CD4-positive, alpha-beta T cell treated with Interleukin-10 for 1 hour (primary cell): Measurements from ENCODE around the gene SLC12A6.
"Not testable (repeated sequence)": the region's sequence is repeated elsewhere in the genome, so short reads cannot be mapped to it uniquely, and the experiment has no call there.

ENCODE experiments used
- DNase-seq: peaks from one replicate; pipeline ENCODE4 v3.0.0-alpha.2; 2020

Gene SLC12A6

GRCh38 chr15:34248190-34248589 lies 89.4 kb downstream of the SLC12A6 start:
- no peak for DNase-seq

- DNase-seq: no peak
These were observed 91.2 kb downstream of the SLC12A6 start for GRCh38 chr15:34246276-34246976.

DNA sequence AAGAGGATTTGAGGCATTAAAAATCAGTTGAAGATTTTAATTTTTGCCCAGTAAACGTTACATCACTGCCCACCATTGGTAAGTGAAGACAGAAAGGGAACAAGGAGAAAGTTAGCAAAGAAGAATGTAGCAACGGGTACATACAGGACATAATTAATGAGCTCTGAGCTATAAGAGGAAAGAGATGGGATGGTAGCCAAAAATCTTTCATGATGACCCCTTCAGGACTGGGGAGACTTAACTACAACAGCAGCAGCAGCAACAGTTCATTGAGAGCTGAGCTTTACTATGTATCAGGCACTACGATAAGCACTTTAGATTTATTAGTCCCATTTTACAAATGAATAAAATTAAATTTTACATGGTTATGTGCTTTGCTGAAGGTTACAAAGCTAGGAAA lies 94.4 kb downstream of the SLC12A6 start:
- no peak for DNase-seq

GRCh38 chr15:34242331-34242710 lies 95.3 kb downstream of the SLC12A6 start:
- DNase-seq: no peak

- DNase-seq: peak; percentile 72
These were observed 95.9 kb downstream of the SLC12A6 start for GRCh38 chr15:34241376-34242330.

- DNase-seq: no peak
These were observed 97.0 kb downstream of the SLC12A6 start for GRCh38 chr15:34240537-34240936.

- no peak for DNase-seq
These were observed 98.3 kb downstream of the SLC12A6 start for GRCh38 chr15:34239151-34239808.

- DNase-seq: no peak
These were observed 104.0 kb downstream of the SLC12A6 start for GRCh38 chr15:34233614-34234013.

GRCh38 chr15:34223904-34224596 lies 113.5 kb downstream of the SLC12A6 start:
- no peak for DNase-seq

DNA sequence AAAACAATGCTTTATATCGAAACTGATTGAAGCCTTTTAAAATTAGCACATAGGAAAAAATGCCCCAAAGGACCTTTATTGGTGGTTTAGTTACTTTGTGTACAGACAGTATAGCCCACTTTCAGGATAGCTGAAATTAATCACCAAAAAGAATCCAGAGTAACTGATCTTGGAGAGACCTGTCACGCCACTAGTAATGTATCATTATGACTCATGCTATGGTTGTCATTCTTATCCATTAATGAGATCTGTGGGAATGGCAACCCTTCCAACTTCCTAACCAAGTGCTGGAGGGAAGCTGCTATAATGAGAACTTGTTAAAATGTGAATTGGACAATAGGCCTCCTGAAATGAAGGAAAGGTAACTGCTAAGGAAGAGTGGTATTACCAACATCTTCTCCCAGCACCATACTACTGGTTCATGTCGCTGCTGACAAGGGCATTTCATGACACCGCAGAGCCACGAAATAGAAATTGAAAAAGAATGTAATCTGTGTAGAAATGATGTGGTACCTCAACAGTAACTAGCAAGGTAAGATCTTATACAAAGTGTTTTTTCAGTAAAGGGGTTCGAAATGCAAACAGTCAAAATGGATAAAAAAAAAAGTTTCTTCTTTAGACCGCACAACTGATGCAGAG lies 119.9 kb downstream of the SLC12A6 start:
- no peak for DNase-seq

DNA sequence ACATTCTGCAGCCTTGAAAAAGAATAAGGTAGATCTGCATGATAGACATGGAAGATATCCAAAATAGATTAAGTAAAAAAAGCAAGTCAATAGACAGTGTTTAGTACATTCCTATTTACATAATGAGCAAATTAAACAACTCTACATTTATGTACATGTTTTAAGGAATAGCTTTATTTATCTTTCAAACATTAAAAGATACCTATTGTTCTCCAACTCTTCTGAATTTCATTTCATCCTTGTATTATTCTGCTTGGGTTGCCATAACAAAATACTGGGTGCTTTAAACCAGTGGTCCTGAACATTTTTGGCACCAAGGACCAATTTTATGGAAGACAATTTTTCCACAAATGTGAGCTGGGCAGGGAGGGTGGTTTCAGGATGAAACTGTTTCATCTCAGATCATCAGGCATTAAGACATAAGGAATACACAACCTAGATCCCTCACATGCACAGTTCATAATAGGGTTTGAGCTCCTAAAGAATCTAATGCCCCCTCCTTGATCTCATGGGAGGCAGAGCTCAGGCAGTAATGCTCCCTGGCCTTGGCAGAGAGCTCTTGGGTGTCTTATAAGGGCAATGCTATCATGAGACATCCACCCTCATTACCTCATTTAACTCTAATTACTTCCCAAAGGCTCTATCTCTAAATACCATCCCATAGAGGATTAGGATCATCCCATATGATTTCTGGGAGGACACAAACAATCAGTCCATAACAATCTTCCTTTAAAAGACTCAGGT lies 120.9 kb downstream of the SLC12A6 start:
- no peak for DNase-seq

DNA sequence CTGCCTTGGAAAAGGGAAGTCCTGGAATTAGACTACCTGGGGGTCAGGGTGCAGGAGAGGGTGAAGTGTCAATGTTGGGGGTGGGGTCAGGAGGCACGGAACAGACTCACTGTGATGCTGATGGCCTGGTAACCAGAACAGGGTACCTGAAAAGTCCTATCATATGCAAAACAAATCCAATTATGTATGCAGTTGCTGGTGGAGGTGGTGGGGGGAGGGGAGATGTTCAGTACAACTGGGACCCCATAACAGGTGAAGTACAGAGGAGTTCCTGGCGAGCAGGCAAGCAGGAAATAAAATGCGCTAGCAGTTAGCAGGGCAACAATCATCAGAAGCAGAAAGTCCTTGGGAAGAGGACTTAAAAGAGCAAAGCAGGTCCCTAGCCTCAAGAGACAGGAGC lies 123.4 kb downstream of the SLC12A6 start:
- no peak for DNase-seq

DNA sequence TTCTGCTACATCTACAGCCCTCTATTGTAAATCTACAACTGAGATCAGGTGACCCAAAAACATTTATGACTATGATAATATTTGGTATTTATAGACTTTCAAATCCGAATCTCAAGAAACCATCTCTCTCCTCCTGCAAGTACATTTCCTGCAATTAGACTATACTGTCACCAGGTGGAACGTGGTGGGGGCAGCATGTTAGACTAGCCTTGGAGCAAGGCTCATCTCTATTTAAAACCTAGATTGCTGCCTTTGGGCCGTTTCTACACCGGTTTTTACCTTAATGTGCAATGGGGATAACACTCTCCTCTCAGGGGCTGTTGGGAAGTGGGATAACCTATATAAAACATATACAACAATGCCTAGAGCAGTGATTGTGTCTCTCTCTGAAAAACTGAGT lies 123.9 kb downstream of the SLC12A6 start:
- DNase-seq: no peak

DNA sequence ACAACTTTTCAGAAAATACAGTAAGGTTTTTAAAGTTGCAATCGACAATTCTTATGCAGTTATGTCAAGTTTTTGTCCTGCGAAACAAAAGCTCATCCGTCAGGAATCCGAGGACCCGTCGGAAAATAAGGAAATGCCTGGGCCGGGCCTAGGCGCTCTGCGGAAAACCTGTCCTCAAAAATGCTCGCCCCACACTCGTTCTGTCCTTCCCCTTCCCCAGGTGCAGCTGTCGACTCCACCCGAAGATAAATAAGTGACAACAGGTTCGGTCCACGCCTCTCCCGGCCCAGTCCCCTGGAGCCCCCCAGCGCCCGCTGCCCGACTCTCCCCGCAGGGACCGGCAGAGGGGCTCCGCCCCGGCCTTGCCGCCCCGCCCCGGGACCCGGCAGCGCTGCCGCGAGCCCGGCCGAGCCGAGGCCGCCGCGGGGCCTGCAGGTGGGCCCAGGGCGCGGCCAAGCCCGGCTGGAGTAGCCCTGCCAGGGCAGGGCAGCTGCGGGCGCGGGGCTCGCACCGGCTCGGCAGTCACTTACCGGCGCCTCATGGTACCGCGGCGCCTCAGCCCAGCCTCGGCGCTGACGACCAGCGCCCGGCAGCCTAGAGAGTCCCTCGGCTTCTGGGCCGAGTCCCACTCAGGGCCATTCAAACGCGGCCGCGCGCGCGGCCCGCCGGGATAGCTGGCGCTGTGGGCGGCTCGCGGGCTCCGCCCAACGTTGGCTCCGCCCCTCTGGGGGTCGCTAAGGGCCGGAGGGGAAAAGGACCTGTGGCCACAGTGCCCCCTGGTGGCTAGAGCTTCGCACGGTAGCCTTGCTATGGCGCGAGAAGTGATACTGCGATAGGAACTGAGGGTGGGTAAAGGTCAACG lies 127.9 kb downstream of the SLC12A6 start, which contains the start of gene KATNBL1:
TSS of gene KATNBL1 (minus strand) at position 676 of the 862 bp plus-strand sequence. CDS start 46,420 bp downstream, outside the sequence.
- DNase-seq: peak; percentile 95

GRCh38 chr15:34206011-34206410 lies 131.6 kb downstream of the SLC12A6 start:
- no peak for DNase-seq

GRCh38 chr15:34203936-34204335 lies 133.6 kb downstream of the SLC12A6 start:
- DNase-seq: no peak

DNA sequence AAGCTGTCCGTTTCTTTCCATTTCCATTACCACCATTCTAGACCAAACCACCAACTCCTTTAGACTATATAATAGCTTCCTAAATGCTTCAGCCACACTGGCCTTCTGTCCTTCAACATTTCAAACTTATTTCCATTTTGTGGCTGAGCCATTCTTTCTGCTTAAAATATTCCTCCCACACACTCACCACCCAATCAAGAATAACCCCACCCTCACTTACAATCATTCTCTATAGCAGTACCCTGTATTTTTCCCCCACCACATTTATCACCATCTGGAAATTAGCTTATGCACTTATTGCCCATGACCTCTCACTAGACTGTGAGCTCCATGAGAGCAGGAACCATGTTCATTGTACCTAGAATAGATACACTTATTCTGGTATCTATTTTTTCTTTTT lies 134.3 kb downstream of the SLC12A6 start:
- DNase-seq: no peak

- not testable (repeated sequence) for DNase-seq
These were observed 144.3 kb downstream of the SLC12A6 start for GRCh38 chr15:34193272-34193671.

GRCh38 chr15:34188711-34189110 lies 148.9 kb downstream of the SLC12A6 start:
- DNase-seq: no peak

- no peak for DNase-seq
These were observed 151.9 kb downstream of the SLC12A6 start for GRCh38 chr15:34185666-34186065.
